Measurements from ENCODE around the gene USP49. TPM values are rescaled to one million over a fixed set of nuclear protein-coding genes. Genes with fewer than 3 reads are reported as not detected.
"Not testable (repeated sequence)": the region's sequence is repeated elsewhere in the genome, so short reads cannot be mapped to it uniquely, and the experiment has no call there.

USP49 gene
- total RNA-seq, 1 donor from 2014 or later, result 6.3 TPM

GRCh38 chr6:41769376-41769775 lies 125.8 kb downstream of the USP49 start:
- no peak overlapping the region for H3K4me3 Mint-ChIP-seq
- no peak for DNase-seq
- H3K36me3 Mint-ChIP-seq (ENCODE audit: low read depth), result peaks cover 10% of the 10 kb centered on the region
- H3K27me3 Mint-ChIP-seq, result peaks cover 1% of the 10 kb centered on the region
- peaks cover 10% of the 10 kb centered on the region for H3K4me1 Mint-ChIP-seq
- no peak overlapping the region for H3K27ac Mint-ChIP-seq
- no peaks in the 10 kb centered on the region for H3K9me3 Mint-ChIP-seq
- intact Hi-C loops (cut with micrococcal nuclease), result no loop called here

DNA sequence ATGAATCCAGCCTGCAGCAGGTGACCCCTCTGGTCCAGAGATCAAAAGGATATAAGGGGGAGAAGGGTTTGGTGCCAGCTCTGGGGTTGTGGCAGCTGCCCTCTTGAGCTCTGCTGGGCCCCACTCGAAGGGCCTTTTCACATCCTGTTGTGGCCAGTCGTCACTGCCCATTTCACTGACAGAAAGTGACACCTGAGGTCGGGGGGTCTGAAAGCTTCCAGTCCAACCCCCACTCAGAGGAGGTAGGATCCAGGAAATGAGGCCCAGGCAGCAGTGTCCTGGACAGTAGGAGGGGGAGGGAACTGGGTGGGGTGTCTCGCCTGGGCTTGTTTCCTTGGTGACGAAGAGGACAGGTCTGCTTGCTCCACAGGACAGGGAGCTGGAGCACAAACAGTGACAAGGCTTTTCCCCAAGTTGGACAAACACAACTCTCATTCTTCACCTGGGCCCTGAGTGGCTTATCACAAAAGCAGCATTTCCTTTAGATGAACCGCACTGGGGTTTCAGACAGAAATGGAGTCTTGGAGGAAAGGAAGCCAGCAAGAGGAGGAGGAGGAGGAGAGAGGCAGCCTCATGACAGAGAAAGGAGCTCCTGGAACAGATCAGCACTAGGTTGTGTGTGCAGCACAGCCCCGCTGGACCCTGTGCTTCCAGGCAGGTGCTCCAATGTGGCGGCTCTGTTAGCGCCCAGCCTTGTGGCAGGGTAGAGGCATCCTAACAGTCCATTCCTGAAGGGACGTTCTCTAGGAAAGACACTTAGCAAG lies 126.4 kb downstream of the USP49 start:
- Mint-ChIP-seq H3K4me1 (peaks cover 10% of the 10 kb centered on the region), H3K36me3 (ENCODE audit: low read depth) (peaks cover 6% of the 10 kb centered on the region), H3K27ac (peak overlapping the region; percentile 39), H3K4me3 (no peak overlapping the region), H3K27me3 (peaks cover 1% of the 10 kb centered on the region), H3K9me3 (no peaks in the 10 kb centered on the region)
- intact Hi-C loops (cut with micrococcal nuclease), result no loop called here
- no peak for DNase-seq

- peaks cover 10% of the 10 kb centered on the region for H3K4me1 Mint-ChIP-seq
- H3K27me3 Mint-ChIP-seq, result peaks cover 1% of the 10 kb centered on the region
- H3K4me3 Mint-ChIP-seq, result no peak overlapping the region
- no peak overlapping the region for H3K27ac Mint-ChIP-seq
- H3K9me3 Mint-ChIP-seq, result no peaks in the 10 kb centered on the region
- intact Hi-C loops (cut with micrococcal nuclease), result no loop called here
- DNase-seq, result no peak
- peaks cover 3% of the 10 kb centered on the region for H3K36me3 Mint-ChIP-seq (ENCODE audit: low read depth)
These were observed 127.9 kb downstream of the USP49 start for GRCh38 chr6:41767112-41767833.

DNA sequence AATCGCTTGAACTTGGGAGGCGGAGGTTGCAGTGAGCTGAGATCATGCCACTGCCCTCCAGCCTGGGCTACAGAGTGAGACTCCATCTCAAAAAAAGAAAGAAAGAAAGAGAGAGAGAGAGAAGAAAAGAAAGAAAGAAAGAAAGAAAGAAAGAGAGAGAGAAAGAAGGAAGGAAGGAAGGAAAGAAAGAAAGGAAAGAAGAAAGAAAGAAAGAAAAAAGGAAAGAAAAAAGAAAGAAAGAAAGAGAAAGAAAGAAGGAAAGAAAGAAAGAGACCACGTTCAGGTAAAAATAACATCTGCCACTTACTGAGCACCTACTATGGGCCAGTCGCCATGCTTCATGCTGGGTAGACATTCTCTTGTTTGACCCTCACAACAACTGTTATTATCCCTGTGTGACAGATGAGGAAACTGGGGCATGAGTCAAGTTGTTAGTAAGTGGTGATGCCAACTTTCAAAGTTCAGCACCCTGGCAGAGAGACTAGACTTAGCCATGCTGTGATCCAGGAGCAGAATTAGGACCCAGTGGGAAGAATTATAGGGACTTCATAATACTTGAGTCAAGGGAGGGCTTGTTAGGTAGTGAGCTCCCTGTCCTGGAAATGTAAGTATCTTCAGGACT lies 129.0 kb downstream of the USP49 start:
- H3K9me3 Mint-ChIP-seq; H3K27me3 Mint-ChIP-seq; intact Hi-C loops (cut with micrococcal nuclease); H3K36me3 Mint-ChIP-seq (ENCODE audit: low read depth); H3K27ac Mint-ChIP-seq; H3K4me3 Mint-ChIP-seq; DNase-seq: not testable (repeated sequence)
- H3K4me1 Mint-ChIP-seq, result peaks cover 10% of the 10 kb centered on the region

GRCh38 chr6:41763470-41763869 lies 131.7 kb downstream of the USP49 start:
- no peaks in the 10 kb centered on the region for H3K36me3 Mint-ChIP-seq (ENCODE audit: low read depth)
- peaks cover 5% of the 10 kb centered on the region for H3K27me3 Mint-ChIP-seq
- H3K9me3 Mint-ChIP-seq, result no peaks in the 10 kb centered on the region
- H3K4me3 Mint-ChIP-seq, result no peak overlapping the region
- H3K27ac Mint-ChIP-seq, result no peak overlapping the region
- DNase-seq, result no peak
- peaks cover 3% of the 10 kb centered on the region for H3K4me1 Mint-ChIP-seq
- intact Hi-C loops (cut with micrococcal nuclease), result no loop called here

- H3K4me1 Mint-ChIP-seq, result no peaks in the 10 kb centered on the region
- H3K4me3 Mint-ChIP-seq, result no peak overlapping the region
- H3K27ac Mint-ChIP-seq, result no peak overlapping the region
- intact Hi-C loops (cut with micrococcal nuclease), result no loop called here
- no peaks in the 10 kb centered on the region for H3K9me3 Mint-ChIP-seq
- DNase-seq, result no peak
- no peaks in the 10 kb centered on the region for H3K36me3 Mint-ChIP-seq (ENCODE audit: low read depth)
- peaks cover 3% of the 10 kb centered on the region for H3K27me3 Mint-ChIP-seq
These were observed 135.1 kb downstream of the USP49 start for GRCh38 chr6:41759905-41760579.

- Mint-ChIP-seq H3K36me3 (ENCODE audit: low read depth) (no peaks in the 10 kb centered on the region), H3K4me1 (no peaks in the 10 kb centered on the region), H3K4me3 (no peak overlapping the region), H3K27ac (no peak overlapping the region), H3K9me3 (no peaks in the 10 kb centered on the region), H3K27me3 (peaks cover 7% of the 10 kb centered on the region)
- intact Hi-C loops (cut with micrococcal nuclease), result no loop called here
- DNase-seq, result no peak
These were observed 135.9 kb downstream of the USP49 start for GRCh38 chr6:41759106-41759904.

GRCh38 chr6:41758641-41759035 lies 136.5 kb downstream of the USP49 start:
- no peak overlapping the region for H3K4me3 Mint-ChIP-seq
- intact Hi-C loops (cut with micrococcal nuclease), result no loop called here
- H3K4me1 Mint-ChIP-seq, result no peaks in the 10 kb centered on the region
- H3K27ac Mint-ChIP-seq, result no peak overlapping the region
- DNase-seq, result no peak
- H3K36me3 Mint-ChIP-seq (ENCODE audit: low read depth), result no peaks in the 10 kb centered on the region
- H3K27me3 Mint-ChIP-seq, result peaks cover 11% of the 10 kb centered on the region
- H3K9me3 Mint-ChIP-seq, result no peaks in the 10 kb centered on the region

- peaks cover 17% of the 10 kb centered on the region for H3K27me3 Mint-ChIP-seq
- H3K4me3 Mint-ChIP-seq, result no peak overlapping the region
- DNase-seq, result no peak
- H3K36me3 Mint-ChIP-seq (ENCODE audit: low read depth), result no peaks in the 10 kb centered on the region
- intact Hi-C loops (cut with micrococcal nuclease), result no loop called here
- H3K4me1 Mint-ChIP-seq, result no peaks in the 10 kb centered on the region
- H3K27ac Mint-ChIP-seq, result no peak overlapping the region
- no peaks in the 10 kb centered on the region for H3K9me3 Mint-ChIP-seq
These were observed 137.1 kb downstream of the USP49 start for GRCh38 chr6:41757931-41758640.

DNA sequence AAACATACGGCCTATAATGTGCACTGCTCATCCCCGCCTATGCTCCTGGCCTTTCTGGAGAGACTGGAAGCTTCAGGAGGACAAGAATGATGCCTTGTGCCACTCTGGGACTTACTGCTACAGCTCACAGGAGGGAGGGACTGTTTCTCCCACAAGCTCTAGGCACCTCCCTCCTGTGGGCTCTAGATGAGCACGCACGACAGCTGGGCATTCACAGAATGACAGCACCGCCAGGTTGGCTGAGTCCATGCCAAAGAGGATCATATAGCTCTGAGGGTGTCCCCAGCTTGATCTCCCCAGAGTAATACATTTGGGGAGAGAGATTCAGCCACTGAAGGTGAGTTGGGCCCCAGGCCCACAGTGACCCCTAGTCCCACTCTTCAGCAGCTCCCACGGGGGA lies 137.9 kb downstream of the USP49 start:
- H3K4me1 Mint-ChIP-seq, result no peaks in the 10 kb centered on the region
- H3K27me3 Mint-ChIP-seq, result peaks cover 18% of the 10 kb centered on the region
- intact Hi-C loops (cut with micrococcal nuclease), result no loop called here
- no peaks in the 10 kb centered on the region for H3K36me3 Mint-ChIP-seq (ENCODE audit: low read depth)
- no peak overlapping the region for H3K27ac Mint-ChIP-seq
- H3K4me3 Mint-ChIP-seq, result no peak overlapping the region
- no peak for DNase-seq
- no peaks in the 10 kb centered on the region for H3K9me3 Mint-ChIP-seq

DNA sequence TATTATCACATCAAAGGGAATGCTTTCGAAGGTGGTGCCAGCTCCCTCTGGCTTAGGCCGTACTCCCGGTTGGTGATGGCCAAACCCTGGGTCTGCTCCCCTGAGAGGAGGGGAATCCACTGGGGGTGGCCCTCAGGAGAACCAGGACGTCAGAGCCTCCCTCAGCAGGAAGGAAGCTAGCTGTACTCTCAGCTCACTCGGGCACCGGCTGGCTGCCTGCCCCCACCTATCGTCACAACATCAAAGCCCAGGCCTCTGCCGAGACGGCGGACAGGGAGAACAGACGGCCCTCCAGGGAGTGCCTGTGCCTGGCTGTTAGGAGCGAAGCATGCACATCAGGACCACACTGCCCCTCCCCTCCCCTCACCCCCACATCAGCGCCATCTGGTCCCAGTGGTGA lies 138.8 kb downstream of the USP49 start:
- Mint-ChIP-seq H3K9me3 (no peaks in the 10 kb centered on the region), H3K4me1 (no peaks in the 10 kb centered on the region), H3K27ac (no peak overlapping the region), H3K27me3 (peaks cover 16% of the 10 kb centered on the region), H3K36me3 (ENCODE audit: low read depth) (no peaks in the 10 kb centered on the region), H3K4me3 (no peak overlapping the region)
- DNase-seq, result no peak
- intact Hi-C loops (cut with micrococcal nuclease), result no loop called here

DNA sequence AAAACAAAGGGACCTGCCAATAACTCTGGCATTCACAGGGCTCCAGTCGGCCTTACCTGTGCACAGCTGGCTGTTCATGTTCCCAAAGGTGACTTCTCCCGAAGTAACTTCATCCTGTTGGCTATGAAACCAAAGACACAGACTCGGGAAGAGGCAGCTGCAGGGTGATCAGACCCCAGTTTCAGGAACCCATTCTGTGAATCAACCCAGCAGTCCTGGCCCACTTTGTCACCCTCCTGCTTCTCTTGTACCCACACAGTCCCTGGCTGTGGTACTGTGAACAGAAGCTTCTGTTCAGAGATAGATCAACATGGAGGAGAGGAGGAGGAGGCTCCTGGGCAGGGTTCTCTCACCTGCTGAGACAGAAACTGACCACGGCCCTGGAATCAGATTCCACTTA lies 139.3 kb downstream of the USP49 start:
- Mint-ChIP-seq H3K27me3 (peaks cover 16% of the 10 kb centered on the region), H3K4me3 (no peak overlapping the region), H3K27ac (no peak overlapping the region), H3K9me3 (no peaks in the 10 kb centered on the region), H3K36me3 (ENCODE audit: low read depth) (no peaks in the 10 kb centered on the region), H3K4me1 (no peaks in the 10 kb centered on the region)
- intact Hi-C loops (cut with micrococcal nuclease), result no loop called here
- DNase-seq, result no peak

- no peak overlapping the region for H3K27ac Mint-ChIP-seq
- no peaks in the 10 kb centered on the region for H3K4me1 Mint-ChIP-seq
- no peaks in the 10 kb centered on the region for H3K9me3 Mint-ChIP-seq
- H3K4me3 Mint-ChIP-seq, result no peak overlapping the region
- H3K36me3 Mint-ChIP-seq (ENCODE audit: low read depth), result no peaks in the 10 kb centered on the region
- intact Hi-C loops (cut with micrococcal nuclease), result no loop called here
- H3K27me3 Mint-ChIP-seq, result peaks cover 18% of the 10 kb centered on the region
- DNase-seq, result no peak
These were observed 144.8 kb downstream of the USP49 start for GRCh38 chr6:41750374-41750773.
